Activated naive CD4-positive, alpha-beta T cell treated with anti-CD3 and anti-CD28 coated beads, Interleukin-2, amount 10 ng/mL, durations not matched to agents 7 days and 5 days (primary cell): Measurements from ENCODE around the gene FAM219B.
A peak's percentile ranks its signal among the peaks of the same experiment; 100 is the strongest.

ENCODE experiments used
- CTCF ChIA-PET: fragments of 350-600 bp; sonication (Branson Sonifier 250); formaldehyde crosslinking; loops from one replicate; lab custom pipeline; 2021; ENCODE audit warnings: antibody characterized with exemption; lab: Charles Lee
- DNase-seq: peaks from one replicate; pipeline ENCODE4 v3.0.0-alpha.2; 2020
- H3K27ac Mint-ChIP-seq: one replicate; pipeline ENCODE4 v1.8.0; 2021; ENCODE audit warnings: mild to moderate bottlenecking, moderate library complexity, mixed read lengths
- H3K27me3 Mint-ChIP-seq: one replicate; pipeline ENCODE4 v1.8.0; 2021; ENCODE audit warnings: mild to moderate bottlenecking, mixed read lengths
- H3K36me3 Mint-ChIP-seq: one replicate; pipeline ENCODE4 v1.8.0; 2021; ENCODE audit warnings: mixed read lengths
- H3K4me1 Mint-ChIP-seq: one replicate; pipeline ENCODE4 v1.8.0; 2021; ENCODE audit warnings: mixed read lengths
- H3K4me3 Mint-ChIP-seq: one replicate; pipeline ENCODE4 v1.8.0; 2021; ENCODE audit warnings: mild to moderate bottlenecking, moderate library complexity, mixed read lengths
- H3K9me3 Mint-ChIP-seq: one replicate; pipeline ENCODE4 v1.8.0; 2021; ENCODE audit warnings: mixed read lengths

FAM219B gene

DNA sequence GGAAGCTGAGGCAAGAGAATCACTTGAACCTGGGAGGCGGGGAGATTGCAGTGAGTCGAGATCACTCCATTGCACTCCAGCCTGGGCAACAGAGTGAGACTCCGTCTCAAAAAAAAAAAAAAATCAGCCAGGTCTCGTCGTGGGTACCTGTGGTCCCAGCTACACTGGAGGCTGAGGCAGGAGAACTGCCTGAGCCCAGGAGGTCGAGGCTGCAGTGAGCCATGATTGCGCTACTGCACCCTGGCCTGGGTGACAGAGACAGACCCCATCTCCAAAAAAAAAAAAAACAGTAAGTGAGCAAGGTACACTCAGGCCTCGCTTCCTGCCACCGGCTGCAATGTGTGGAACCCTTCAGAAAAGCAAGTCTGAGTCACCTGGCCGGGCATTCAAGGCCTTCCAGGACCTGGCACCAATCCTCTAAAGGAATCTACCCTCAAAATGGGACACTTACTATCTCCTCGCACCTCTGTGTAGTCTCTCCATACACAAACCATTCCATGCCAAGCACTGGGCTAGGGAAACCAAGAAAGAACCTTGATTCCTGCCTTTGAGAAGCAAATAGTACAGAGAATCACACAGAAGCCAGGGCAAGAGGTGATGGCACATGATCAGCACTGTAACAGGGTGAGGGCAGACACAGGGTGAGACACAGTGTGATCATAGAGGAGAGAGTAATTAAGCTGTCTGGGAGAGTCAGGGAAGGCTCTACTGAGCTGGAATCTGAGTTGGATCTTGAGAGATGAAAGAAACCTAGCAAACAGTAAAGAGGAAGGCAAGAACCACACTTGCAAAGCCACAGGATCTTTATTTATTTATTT lies 43.2 kb downstream of the FAM219B start:
- Mint-ChIP-seq H3K9me3 (peaks cover 6% of the 10 kb centered on the region), H3K27ac (peak overlapping the region; percentile 7), H3K4me3 (no peak overlapping the region), H3K4me1 (peaks cover 59% of the 10 kb centered on the region), H3K27me3 (no peaks in the 10 kb centered on the region), H3K36me3 (peaks cover 36% of the 10 kb centered on the region)
- CTCF ChIA-PET, result interaction anchor here (2.0 kb wide), 1 partner anchor 38 kb away, joined by 8 read pairs; no protein-coding TSS in a partner anchor
- no peak for DNase-seq

- CTCF ChIA-PET, result interaction anchor here (1.0 to 2.7 kb wide), 5 partner anchors 12 to 74 kb away, joined by 3 to 14 read pairs (median 3); no protein-coding TSS in a partner anchor
- H3K36me3 Mint-ChIP-seq, result peaks cover 12% of the 10 kb centered on the region
- no peak overlapping the region for H3K4me3 Mint-ChIP-seq
- H3K27me3 Mint-ChIP-seq, result no peaks in the 10 kb centered on the region
- no peak for DNase-seq
- no peak overlapping the region for H3K27ac Mint-ChIP-seq
- H3K9me3 Mint-ChIP-seq, result no peaks in the 10 kb centered on the region
- H3K4me1 Mint-ChIP-seq, result peaks cover 34% of the 10 kb centered on the region
Observed at GRCh38 chr15:74858369-74858740, 48.3 kb downstream of the FAM219B start.

DNA sequence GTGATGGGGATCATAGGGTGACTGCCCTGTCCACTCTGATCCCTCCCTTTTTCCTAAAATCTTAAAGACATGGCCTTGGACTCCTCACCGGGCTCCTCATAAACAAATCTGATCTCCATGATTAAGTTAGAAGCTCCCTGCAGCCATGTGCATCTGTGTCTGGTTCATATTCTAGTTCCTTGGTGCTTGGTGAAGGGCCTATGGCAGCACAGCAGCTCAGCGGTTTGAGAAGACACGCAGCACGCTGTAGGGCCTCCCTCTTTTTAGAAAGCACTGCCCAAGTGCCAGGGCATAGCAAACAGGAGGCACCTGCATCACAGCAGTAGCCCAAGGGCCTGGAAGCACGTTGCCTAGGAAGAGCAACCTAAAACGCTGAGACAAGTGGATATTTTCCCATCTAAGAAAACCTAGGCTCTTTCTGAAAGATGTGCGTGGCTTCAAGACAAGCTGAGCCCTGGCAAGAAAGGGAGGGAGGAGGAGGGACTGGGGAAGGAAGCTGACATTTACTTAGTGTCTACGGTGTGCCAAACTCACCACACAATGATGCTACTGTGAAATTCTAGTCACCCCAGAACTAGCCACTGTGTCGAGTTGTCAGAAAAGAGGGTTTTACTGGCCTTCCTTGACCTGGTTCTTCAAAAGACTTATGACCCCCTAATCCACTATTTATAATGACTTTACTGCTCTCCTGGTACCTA lies 48.8 kb downstream of the FAM219B start:
- no peak for DNase-seq
- Mint-ChIP-seq H3K9me3 (no peaks in the 10 kb centered on the region), H3K4me1 (peaks cover 34% of the 10 kb centered on the region), H3K36me3 (peaks cover 17% of the 10 kb centered on the region), H3K27me3 (no peaks in the 10 kb centered on the region), H3K27ac (peak overlapping the region; percentile 58), H3K4me3 (no peak overlapping the region)
- CTCF ChIA-PET, result interaction anchor here (1.0 to 2.7 kb wide), 5 partner anchors 12 to 73 kb away, joined by 3 to 14 read pairs (median 3); no protein-coding TSS in a partner anchor

GRCh38 chr15:74857082-74857655 lies 49.5 kb downstream of the FAM219B start:
- Mint-ChIP-seq H3K36me3 (peaks cover 22% of the 10 kb centered on the region), H3K4me3 (no peak overlapping the region), H3K4me1 (peaks cover 34% of the 10 kb centered on the region), H3K9me3 (no peaks in the 10 kb centered on the region), H3K27ac (peak overlapping the region; percentile 58), H3K27me3 (no peaks in the 10 kb centered on the region)
- CTCF ChIA-PET, result interaction anchor here (0.6 to 2.6 kb wide), 4 partner anchors 14 to 86 kb away, joined by 3 to 11 read pairs (median 3); partner anchors contain the start of gene ULK3
- DNase-seq, result no peak

GRCh38 chr15:74856537-74856936 lies 50.1 kb downstream of the FAM219B start:
- Mint-ChIP-seq H3K4me3 (no peak overlapping the region), H3K4me1 (peaks cover 34% of the 10 kb centered on the region), H3K9me3 (no peaks in the 10 kb centered on the region), H3K36me3 (peaks cover 28% of the 10 kb centered on the region), H3K27ac (no peak overlapping the region), H3K27me3 (no peaks in the 10 kb centered on the region)
- DNase-seq, result no peak
- CTCF ChIA-PET, result interaction anchor here (0.6 to 1.3 kb wide), 4 partner anchors 13 to 86 kb away, joined by 3 read pairs; partner anchors contain the start of gene ULK3

DNA sequence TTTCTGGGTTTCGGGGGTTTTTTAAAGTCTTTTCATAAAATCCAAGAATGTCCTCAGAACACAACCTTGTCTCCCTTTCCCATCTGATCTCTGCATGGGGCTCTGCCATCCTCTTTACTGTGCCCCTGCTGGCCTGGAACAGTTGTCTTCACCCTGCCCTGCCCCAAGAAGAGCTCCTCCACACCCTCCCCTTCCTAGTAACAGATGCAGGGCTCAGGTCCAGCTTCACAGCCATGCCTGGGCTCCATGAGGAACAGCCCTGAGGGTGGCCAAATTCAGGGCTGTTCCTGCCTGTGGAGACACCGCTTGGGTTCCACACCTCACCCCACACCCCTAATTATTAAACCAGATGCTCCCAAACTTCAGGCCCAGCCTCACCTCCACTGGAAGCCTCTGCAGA lies 50.8 kb downstream of the FAM219B start:
- H3K9me3 Mint-ChIP-seq, result no peaks in the 10 kb centered on the region
- DNase-seq, result no peak
- no peaks in the 10 kb centered on the region for H3K27me3 Mint-ChIP-seq
- peaks cover 30% of the 10 kb centered on the region for H3K4me1 Mint-ChIP-seq
- H3K4me3 Mint-ChIP-seq, result no peak overlapping the region
- H3K27ac Mint-ChIP-seq, result peak overlapping the region; percentile 75
- CTCF ChIA-PET, result interaction anchor here (0.5 to 1.3 kb wide), 2 partner anchors 26 to 75 kb away, joined by 3 read pairs; no protein-coding TSS in a partner anchor
- H3K36me3 Mint-ChIP-seq, result peaks cover 35% of the 10 kb centered on the region

GRCh38 chr15:74854453-74855022 lies 52.1 kb downstream of the FAM219B start:
- CTCF ChIA-PET, result no interaction called here
- Mint-ChIP-seq H3K4me1 (peaks cover 27% of the 10 kb centered on the region), H3K9me3 (no peaks in the 10 kb centered on the region), H3K36me3 (peaks cover 42% of the 10 kb centered on the region), H3K4me3 (no peak overlapping the region), H3K27me3 (no peaks in the 10 kb centered on the region), H3K27ac (no peak overlapping the region)
- no peak for DNase-seq

GRCh38 chr15:74851960-74852359 lies 54.7 kb downstream of the FAM219B start:
- no peak overlapping the region for H3K4me3 Mint-ChIP-seq
- peaks cover 13% of the 10 kb centered on the region for H3K4me1 Mint-ChIP-seq
- CTCF ChIA-PET, result interaction anchor here (1.0 kb wide), 1 partner anchor 82 kb away, joined by 4 read pairs; no protein-coding TSS in a partner anchor
- no peaks in the 10 kb centered on the region for H3K9me3 Mint-ChIP-seq
- H3K27ac Mint-ChIP-seq, result no peak overlapping the region
- no peak for DNase-seq
- H3K27me3 Mint-ChIP-seq, result no peaks in the 10 kb centered on the region
- H3K36me3 Mint-ChIP-seq, result peaks cover 56% of the 10 kb centered on the region

DNA sequence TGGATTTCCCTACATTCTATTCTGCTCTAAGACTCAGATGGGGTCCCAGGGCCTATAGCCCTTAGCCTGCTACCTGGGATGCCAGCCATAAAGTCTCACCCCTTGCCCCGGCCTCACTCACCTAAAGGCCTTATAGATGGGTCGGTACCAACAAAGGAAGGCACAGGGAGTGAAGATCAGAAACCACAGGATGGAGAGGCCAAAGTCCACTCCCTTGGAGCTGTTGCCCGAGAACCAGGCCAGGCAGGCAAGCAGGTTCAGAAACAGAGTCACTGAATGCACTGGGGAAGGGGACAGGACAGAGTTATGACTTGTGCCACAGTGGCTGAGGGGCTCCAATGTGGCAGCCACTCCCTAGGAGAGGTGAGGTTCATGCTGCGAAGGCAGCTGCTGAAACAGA lies 56.3 kb downstream of the FAM219B start:
- no peaks in the 10 kb centered on the region for H3K27me3 Mint-ChIP-seq
- CTCF ChIA-PET, result no interaction called here
- H3K36me3 Mint-ChIP-seq, result peaks cover 62% of the 10 kb centered on the region
- no peak for DNase-seq
- no peak overlapping the region for H3K27ac Mint-ChIP-seq
- no peak overlapping the region for H3K4me3 Mint-ChIP-seq
- H3K4me1 Mint-ChIP-seq, result peaks cover 19% of the 10 kb centered on the region
- no peaks in the 10 kb centered on the region for H3K9me3 Mint-ChIP-seq
